HUDEP-2 (cell line): Measurements from ENCODE around the gene NR4A1.

Experiments used
- DNase-seq, 76 experiments: peaks; one replicate each; lab custom pipeline; 2025; ENCODE audit not compliant: unreplicated experiment in 76 of 76; lab: John Stamatoyannopoulos, UW

The NR4A1 gene

GRCh38 chr12:52056801-52057637 is 5.8 kb downstream of the NR4A1 start:
- no peak for DNase-seq

- no peak for DNase-seq
Observed at GRCh38 chr12:52057638-52058576, 6.7 kb downstream of the NR4A1 start.

- DNase-seq: no peak
Observed at GRCh38 chr12:52058631-52059361, 7.6 kb downstream of the NR4A1 start.

- DNase-seq: no peak
Observed at GRCh38 chr12:52059582-52060497, 8.6 kb downstream of the NR4A1 start.

GRCh38 chr12:52060498-52061177 is 9.4 kb downstream of the NR4A1 start:
- DNase-seq: no peak

GRCh38 chr12:52061470-52062166 is 10.4 kb downstream of the NR4A1 start:
- DNase-seq: no peak

GRCh38 chr12:52062167-52063081 is 11.2 kb downstream of the NR4A1 start:
- DNase-seq: no peak

GRCh38 chr12:52063082-52063924 is 12.1 kb downstream of the NR4A1 start:
- peak in 3 of 76 experiments; percentile 8 to 37 (median 9) for DNase-seq

GRCh38 chr12:52063981-52064649 is 12.9 kb downstream of the NR4A1 start:
- DNase-seq: no peak

- DNase-seq: no peak
Observed at GRCh38 chr12:52066346-52067080, 15.3 kb downstream of the NR4A1 start.

- no peak for DNase-seq
Observed at GRCh38 chr12:52067081-52067374, 15.8 kb downstream of the NR4A1 start.

GRCh38 chr12:52069327-52070184 is 18.3 kb downstream of the NR4A1 start, which contains the start of gene ATG101:
Gene ATG101, plus strand, starts transcription at chr12:52069978. Its CDS starts 3,673 bp downstream, at chr12:52073651.
- peak; percentile 20 to 92 (median 83) for DNase-seq

GRCh38 chr12:52070185-52070925 is 19.1 kb downstream of the NR4A1 start:
- DNase-seq: peak in 1 of 76 experiments; percentile 5
